Right lobe of liver (tissue), 4 donors: ENCODE measurements around the gene NOD1.

Source experiments
- CTCF ChIP-seq, 4 donors: fragments of 200-600 bp in 3 of 4; fragments of 450-650 bp in 1 of 4; IDR thresholded peaks; one replicate each; pipeline versions ENCODE4 v1.5.1 to v1.8.0; 2016 to 2022; ENCODE audit warnings: antibody characterized with exemption in 4 of 4, mild to moderate bottlenecking in 2 of 4
- POLR2A ChIP-seq: fragments of 450-650 bp; IDR thresholded peaks from one replicate; pipeline ENCODE4 v1.6.1; 2017; ENCODE audit warnings: antibody characterized with exemption, mild to moderate bottlenecking
- donor health status: DM: no; HTN: no; CAD: no.
- donor health status: DM: no; HTN: no; CAD: no.
- donor health status: DM: no; HTN: yes; CAD: no.

GRCh38 chr7:30421647-30422196 is 56.9 kb downstream of the NOD1 start:
- TF ChIP-seq CTCF (IDR thresholded peaks at IDR 0.05) = no peak
- no peak for TF ChIP-seq POLR2A
